Neuron (in vitro differentiated cells): ENCODE data around the gene NAALADL2.
"Not testable (repeated sequence)": the region's sequence is repeated elsewhere in the genome, so short reads cannot be mapped to it uniquely, and the experiment has no call there.

ENCODE experiments used
- H2AFZ ChIP-seq: one replicate; pipeline ENCODE4 v1.6.1; 2013; ENCODE audit warnings: low read depth, mild to moderate bottlenecking, inconsistent platforms, low read length, moderate library complexity
- H3K27me3 ChIP-seq: one replicate; pipeline ENCODE4 v1.6.1; 2013; ENCODE audit warnings: low read length; ENCODE audit not compliant: insufficient read depth
- H3K36me3 ChIP-seq: one replicate; pipeline ENCODE4 v1.6.1; 2013; ENCODE audit warnings: low read length; ENCODE audit not compliant: insufficient read depth
- H3K4me1 ChIP-seq: one replicate; pipeline ENCODE4 v1.6.1; 2013; ENCODE audit warnings: low read length; ENCODE audit not compliant: insufficient read depth
- H3K4me3 ChIP-seq: 2 replicates; pipeline ENCODE4 v1.5.1; 2013; ENCODE audit warnings: mild to moderate bottlenecking, low read length, moderate library complexity
- H3K9me3 ChIP-seq: one replicate; pipeline ENCODE4 v1.6.1; 2013; ENCODE audit warnings: low read length

Gene NAALADL2

GRCh38 chr3:175073219-175073905 lies 214.2 kb downstream of the NAALADL2 start:
- H3K27me3 ChIP-seq: no peaks in the 10 kb centered on the region
- H3K36me3 ChIP-seq: no peaks in the 10 kb centered on the region
- H3K4me3 ChIP-seq: no peak overlapping the region
- peaks cover 6% of the 10 kb centered on the region for H3K4me1 ChIP-seq
- no peaks in the 10 kb centered on the region for H3K9me3 ChIP-seq
- H2AFZ ChIP-seq: no peak overlapping the region

- H3K36me3 ChIP-seq: no peaks in the 10 kb centered on the region
- H3K4me1 ChIP-seq: peaks cover 6% of the 10 kb centered on the region
- H3K9me3 ChIP-seq: no peaks in the 10 kb centered on the region
- H2AFZ ChIP-seq: no peak overlapping the region
- no peak overlapping the region for H3K4me3 ChIP-seq
- H3K27me3 ChIP-seq: no peaks in the 10 kb centered on the region
Measured at GRCh38 chr3:175075269-175075668, 216.1 kb downstream of the NAALADL2 start.

- Histone ChIP-seq H3K36me3 (no peaks in the 10 kb centered on the region), H3K4me3 (no peak overlapping the region), H2AFZ (no peak overlapping the region), H3K27me3 (no peaks in the 10 kb centered on the region), H3K9me3 (no peaks in the 10 kb centered on the region), H3K4me1 (peaks cover 9% of the 10 kb centered on the region)
Measured at GRCh38 chr3:175077216-175077615, 218.1 kb downstream of the NAALADL2 start.

GRCh38 chr3:175082631-175083030 lies 223.5 kb downstream of the NAALADL2 start:
- no peaks in the 10 kb centered on the region for H3K36me3 ChIP-seq
- no peaks in the 10 kb centered on the region for H3K9me3 ChIP-seq
- H3K27me3 ChIP-seq: no peaks in the 10 kb centered on the region
- H2AFZ ChIP-seq: peak overlapping the region; percentile 6
- no peak overlapping the region for H3K4me3 ChIP-seq
- peaks cover 19% of the 10 kb centered on the region for H3K4me1 ChIP-seq

GRCh38 chr3:175087128-175087527 lies 228.0 kb downstream of the NAALADL2 start:
- H3K36me3 ChIP-seq, H2AFZ ChIP-seq, H3K27me3 ChIP-seq, H3K9me3 ChIP-seq, H3K4me3 ChIP-seq: not testable (repeated sequence)
- peaks cover 25% of the 10 kb centered on the region for H3K4me1 ChIP-seq

GRCh38 chr3:175088766-175089380 lies 229.7 kb downstream of the NAALADL2 start:
- Histone ChIP-seq H3K9me3 (no peaks in the 10 kb centered on the region), H3K36me3 (no peaks in the 10 kb centered on the region), H3K27me3 (no peaks in the 10 kb centered on the region), H2AFZ (no peak overlapping the region), H3K4me3 (no peak overlapping the region), H3K4me1 (peaks cover 15% of the 10 kb centered on the region)

- H3K4me3 ChIP-seq: no peak overlapping the region
- no peaks in the 10 kb centered on the region for H3K9me3 ChIP-seq
- H3K27me3 ChIP-seq: no peaks in the 10 kb centered on the region
- peaks cover 9% of the 10 kb centered on the region for H3K4me1 ChIP-seq
- H3K36me3 ChIP-seq: no peaks in the 10 kb centered on the region
- no peak overlapping the region for H2AFZ ChIP-seq
Measured at GRCh38 chr3:175091426-175092114, 232.4 kb downstream of the NAALADL2 start.

- H3K4me1 ChIP-seq: peaks cover 6% of the 10 kb centered on the region
- H3K27me3 ChIP-seq: no peaks in the 10 kb centered on the region
- H3K9me3 ChIP-seq: no peaks in the 10 kb centered on the region
- H2AFZ ChIP-seq: no peak overlapping the region
- H3K36me3 ChIP-seq: no peaks in the 10 kb centered on the region
- H3K4me3 ChIP-seq: no peak overlapping the region
Measured at GRCh38 chr3:175093748-175094147, 234.6 kb downstream of the NAALADL2 start.

- no peaks in the 10 kb centered on the region for H3K9me3 ChIP-seq
- H3K4me1 ChIP-seq: peaks cover 3% of the 10 kb centered on the region
- no peak overlapping the region for H2AFZ ChIP-seq
- no peaks in the 10 kb centered on the region for H3K36me3 ChIP-seq
- H3K27me3 ChIP-seq: no peaks in the 10 kb centered on the region
- no peak overlapping the region for H3K4me3 ChIP-seq
Measured at GRCh38 chr3:175094344-175094743, 235.2 kb downstream of the NAALADL2 start.

- H3K4me3 ChIP-seq: no peak overlapping the region
- no peaks in the 10 kb centered on the region for H3K4me1 ChIP-seq
- H3K9me3 ChIP-seq: no peaks in the 10 kb centered on the region
- no peak overlapping the region for H2AFZ ChIP-seq
- no peaks in the 10 kb centered on the region for H3K36me3 ChIP-seq
- no peaks in the 10 kb centered on the region for H3K27me3 ChIP-seq
Measured at GRCh38 chr3:175098644-175099043, 239.5 kb downstream of the NAALADL2 start.

- Histone ChIP-seq H3K9me3 (no peaks in the 10 kb centered on the region), H2AFZ (no peak overlapping the region), H3K27me3 (no peaks in the 10 kb centered on the region), H3K4me1 (no peaks in the 10 kb centered on the region), H3K36me3 (no peaks in the 10 kb centered on the region), H3K4me3 (no peak overlapping the region)
Measured at GRCh38 chr3:175102161-175102560, 243.0 kb downstream of the NAALADL2 start.

- no peaks in the 10 kb centered on the region for H3K36me3 ChIP-seq
- H3K4me1 ChIP-seq: no peaks in the 10 kb centered on the region
- no peak overlapping the region for H3K4me3 ChIP-seq
Measured at GRCh38 chr3:175103298-175103697, 244.2 kb downstream of the NAALADL2 start.

GRCh38 chr3:175105066-175105465 lies 245.9 kb downstream of the NAALADL2 start:
- Histone ChIP-seq H3K4me3 (no peak overlapping the region), H2AFZ (no peak overlapping the region), H3K27me3 (no peaks in the 10 kb centered on the region), H3K4me1 (no peaks in the 10 kb centered on the region), H3K36me3 (no peaks in the 10 kb centered on the region), H3K9me3 (no peaks in the 10 kb centered on the region)

More at GRCh38 chr3:175103298-175103697, 244.2 kb downstream of the NAALADL2 start:
- no peak overlapping the region for H2AFZ ChIP-seq
- H3K9me3 ChIP-seq: no peaks in the 10 kb centered on the region
- H3K27me3 ChIP-seq: no peaks in the 10 kb centered on the region
